Upper lobe of left lung (tissue), 4 donors: ENCODE data around the gene BRPF3.

Experiments
- POLR2A ChIP-seq, 4 donors: fragments of 450-650 bp; IDR thresholded peaks; one replicate each; pipeline ENCODE4 v1.5.1; 2016 to 2017; ENCODE audit warnings: antibody characterized with exemption in 4 of 4, mild to moderate bottlenecking in 2 of 4
- TF ChIP-seq, protein P1 (sequence below), 6 experiments: fragments of 450-650 bp in 4 of 6; fragments of 200-600 bp in 2 of 6; sonication (generic) in 2 of 6; IDR thresholded peaks; one replicate each; pipeline ENCODE4 v1.5.1; 2016 to 2019; ENCODE audit warnings: antibody characterized with exemption in 6 of 6

DNA sequence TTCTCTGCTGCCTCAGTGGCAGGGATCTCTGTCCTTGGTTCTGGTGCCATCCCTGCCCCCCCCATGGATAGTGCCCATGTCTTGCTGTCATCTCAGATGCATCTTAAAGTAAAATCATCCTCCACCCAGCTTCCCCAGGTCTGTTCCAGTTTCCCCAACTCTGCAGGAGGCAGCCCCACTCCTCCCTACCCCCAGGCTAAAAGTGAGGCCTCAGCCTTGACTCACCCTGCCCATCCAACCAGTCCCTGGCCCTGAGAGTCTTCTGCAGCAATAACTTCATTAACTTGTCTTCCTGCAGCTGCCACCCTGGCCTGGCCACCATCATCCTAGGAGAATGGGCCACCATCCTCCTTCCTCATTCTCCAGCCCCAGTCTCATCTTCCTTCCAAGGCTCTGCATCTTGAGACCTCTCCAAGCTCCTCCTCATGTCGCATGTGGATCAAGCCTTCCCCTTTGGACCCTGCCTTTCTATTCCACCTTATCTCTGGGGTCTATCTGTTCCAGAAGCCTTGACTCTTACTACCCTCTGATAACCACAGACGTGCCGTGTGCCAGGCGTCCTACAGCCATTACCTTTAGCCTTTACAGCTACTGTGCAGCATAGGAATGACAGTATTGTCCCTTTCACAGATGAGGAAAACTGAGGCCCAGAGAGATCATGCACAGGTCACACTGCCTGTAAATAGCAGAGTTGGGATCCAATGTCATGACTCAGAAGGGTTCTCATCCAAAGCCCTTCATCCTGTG, 71.4 kb downstream of the BRPF3 start:
- TF ChIP-seq, protein P1, sequence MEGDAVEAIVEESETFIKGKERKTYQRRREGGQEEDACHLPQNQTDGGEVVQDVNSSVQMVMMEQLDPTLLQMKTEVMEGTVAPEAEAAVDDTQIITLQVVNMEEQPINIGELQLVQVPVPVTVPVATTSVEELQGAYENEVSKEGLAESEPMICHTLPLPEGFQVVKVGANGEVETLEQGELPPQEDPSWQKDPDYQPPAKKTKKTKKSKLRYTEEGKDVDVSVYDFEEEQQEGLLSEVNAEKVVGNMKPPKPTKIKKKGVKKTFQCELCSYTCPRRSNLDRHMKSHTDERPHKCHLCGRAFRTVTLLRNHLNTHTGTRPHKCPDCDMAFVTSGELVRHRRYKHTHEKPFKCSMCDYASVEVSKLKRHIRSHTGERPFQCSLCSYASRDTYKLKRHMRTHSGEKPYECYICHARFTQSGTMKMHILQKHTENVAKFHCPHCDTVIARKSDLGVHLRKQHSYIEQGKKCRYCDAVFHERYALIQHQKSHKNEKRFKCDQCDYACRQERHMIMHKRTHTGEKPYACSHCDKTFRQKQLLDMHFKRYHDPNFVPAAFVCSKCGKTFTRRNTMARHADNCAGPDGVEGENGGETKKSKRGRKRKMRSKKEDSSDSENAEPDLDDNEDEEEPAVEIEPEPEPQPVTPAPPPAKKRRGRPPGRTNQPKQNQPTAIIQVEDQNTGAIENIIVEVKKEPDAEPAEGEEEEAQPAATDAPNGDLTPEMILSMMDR (IDR thresholded peaks at IDR 0.05), result no peak
- no peak for TF ChIP-seq POLR2A (IDR thresholded peaks at IDR 0.05)
